HepG2 (cell line): ENCODE measurements around the gene NDUFB5. TPM values are rescaled to one million over a fixed set of nuclear protein-coding genes. Genes with fewer than 3 reads are reported as not detected.

Source experiments
- ARNT ChIP-seq: fragments of 450-650 bp; IDR thresholded peaks from 2 replicates; pipeline ENCODE4 v1.6.1; 2017
- GFI1 ChIP-seq: sonication (generic); formaldehyde crosslinking; IDR thresholded peaks from 2 replicates; pipeline ENCODE4 v1.5.0; 2020; ENCODE audit warnings: missing genetic modification reagents, mild to moderate bottlenecking, borderline replicate concordance
- GTF3A ChIP-seq: sonication (generic); formaldehyde crosslinking; conservative IDR thresholded peaks from 2 replicates; pipeline ENCODE4 v1.4.0; 2020; ENCODE audit warnings: mild to moderate bottlenecking, missing genetic modification reagents
- HDAC6 ChIP-seq: fragments of 200-600 bp; sonication (generic); IDR thresholded peaks from 2 replicates; pipeline ENCODE4 v1.7.0; 2017; ENCODE audit warnings: mild to moderate bottlenecking, antibody characterized with exemption, low read length, low read depth
- KDM5B ChIP-seq: sonication (generic); formaldehyde crosslinking; IDR thresholded peaks from 2 replicates; pipeline ENCODE4 v1.4.0; 2020; ENCODE audit warnings: missing genetic modification reagents, mild to moderate bottlenecking, borderline replicate concordance
- RBFOX2 ChIP-seq: fragments of 200-400 bp; formaldehyde crosslinking; IDR thresholded peaks from 2 replicates; pipeline ENCODE4 v1.6.1; 2017; ENCODE audit warnings: low read depth, mild to moderate bottlenecking, low read length
- SYNCRIP ChIP-seq: fragments of 200-400 bp; formaldehyde crosslinking; IDR thresholded peaks from 2 replicates; pipeline ENCODE4 v1.6.1; 2018; ENCODE audit warnings: mild to moderate bottlenecking, low read depth, low read length; ENCODE audit not compliant: insufficient read depth
- ZMAT5 ChIP-seq: sonication (generic); formaldehyde crosslinking; IDR thresholded peaks from 2 replicates; pipeline ENCODE4 v1.5.0; 2020; ENCODE audit warnings: mild to moderate bottlenecking, low read depth, missing genetic modification reagents, borderline replicate concordance
- ZNF407 ChIP-seq: sonication (generic); formaldehyde crosslinking; IDR thresholded peaks from one replicate; pipeline ENCODE4 v1.5.1; 2020; ENCODE audit warnings: mild to moderate bottlenecking, missing genetic modification reagents; ENCODE audit errors: not compliant biosample characterization
- ZNF543 ChIP-seq: sonication (generic); formaldehyde crosslinking; IDR thresholded peaks from 2 replicates; pipeline ENCODE4 v1.4.0; 2020; ENCODE audit warnings: mild to moderate bottlenecking, missing genetic modification reagents
- ZNF629 ChIP-seq: sonication (generic); formaldehyde crosslinking; conservative IDR thresholded peaks from 2 replicates; pipeline ENCODE4 v1.5.0; 2020; ENCODE audit warnings: missing genetic modification reagents
- ZNF800 ChIP-seq: sonication (generic); formaldehyde crosslinking; IDR thresholded peaks from 2 replicates; pipeline ENCODE4 v1.4.0; 2020; ENCODE audit warnings: missing genetic modification reagents
- polyA plus RNA-seq, 8 experiments: library from polyadenylated mRNA; depleted of rRNA in 3 of 8; stranded (reverse) in 7 of 8; unstranded in 1 of 8; fragments of >200 nt; fragmentation: Illumina TruSeq in 4 of 8; extraction: Trizol in 4 of 8; gene quantifications; 2 replicates each; pipeline versions ENCODE4 v1.2.1 to v1.2.3, GENCODE V29; 2011 to 2016; ENCODE audit warnings: low read depth in 4 of 8, missing spikeins in 1 of 8, mixed read lengths in 1 of 8; ENCODE audit not compliant: insufficient read depth in 1 of 8
- total RNA-seq, 5 experiments: library from RNA; depleted of rRNA; stranded (reverse); fragments of >200 nt; fragmentation: Illumina TruSeq; extraction: Trizol; gene quantifications; 2 replicates each; pipeline ENCODE4 v1.2.3, GENCODE V29; 2016; ENCODE audit warnings: low read depth in 1 of 5
- TF ChIP-seq, protein P1 (sequence below): sonication (generic); formaldehyde crosslinking; IDR thresholded peaks from 2 replicates; pipeline ENCODE4 v1.5.1; 2020; ENCODE audit warnings: mild to moderate bottlenecking, missing genetic modification reagents, moderate library complexity

Gene NDUFB5
- total and polyA plus RNA-seq, 2 of the 13 experiments (the other 11 are each of a cell fraction or from before 2014, with no cell fraction given) = 43.3 to 120 TPM

- TF ChIP-seq ZMAT5 (CRISPR knock-in tag) (no peak), KDM5B (no peak), SYNCRIP (no peak), GTF3A (CRISPR knock-in tag) (no peak), ZNF800 (CRISPR knock-in tag) (peak; percentile 47; the same call in 1 of the 2 replicates), GFI1 (CRISPR knock-in tag) (no peak), ARNT (no peak), ZNF543 (CRISPR knock-in tag) (no peak), HDAC6 (no peak), ZNF407 (CRISPR knock-in tag) (peak; percentile 36), RBFOX2 (peak; percentile 64), ZNF629 (CRISPR knock-in tag) (no peak)
- TF ChIP-seq, protein P1, sequence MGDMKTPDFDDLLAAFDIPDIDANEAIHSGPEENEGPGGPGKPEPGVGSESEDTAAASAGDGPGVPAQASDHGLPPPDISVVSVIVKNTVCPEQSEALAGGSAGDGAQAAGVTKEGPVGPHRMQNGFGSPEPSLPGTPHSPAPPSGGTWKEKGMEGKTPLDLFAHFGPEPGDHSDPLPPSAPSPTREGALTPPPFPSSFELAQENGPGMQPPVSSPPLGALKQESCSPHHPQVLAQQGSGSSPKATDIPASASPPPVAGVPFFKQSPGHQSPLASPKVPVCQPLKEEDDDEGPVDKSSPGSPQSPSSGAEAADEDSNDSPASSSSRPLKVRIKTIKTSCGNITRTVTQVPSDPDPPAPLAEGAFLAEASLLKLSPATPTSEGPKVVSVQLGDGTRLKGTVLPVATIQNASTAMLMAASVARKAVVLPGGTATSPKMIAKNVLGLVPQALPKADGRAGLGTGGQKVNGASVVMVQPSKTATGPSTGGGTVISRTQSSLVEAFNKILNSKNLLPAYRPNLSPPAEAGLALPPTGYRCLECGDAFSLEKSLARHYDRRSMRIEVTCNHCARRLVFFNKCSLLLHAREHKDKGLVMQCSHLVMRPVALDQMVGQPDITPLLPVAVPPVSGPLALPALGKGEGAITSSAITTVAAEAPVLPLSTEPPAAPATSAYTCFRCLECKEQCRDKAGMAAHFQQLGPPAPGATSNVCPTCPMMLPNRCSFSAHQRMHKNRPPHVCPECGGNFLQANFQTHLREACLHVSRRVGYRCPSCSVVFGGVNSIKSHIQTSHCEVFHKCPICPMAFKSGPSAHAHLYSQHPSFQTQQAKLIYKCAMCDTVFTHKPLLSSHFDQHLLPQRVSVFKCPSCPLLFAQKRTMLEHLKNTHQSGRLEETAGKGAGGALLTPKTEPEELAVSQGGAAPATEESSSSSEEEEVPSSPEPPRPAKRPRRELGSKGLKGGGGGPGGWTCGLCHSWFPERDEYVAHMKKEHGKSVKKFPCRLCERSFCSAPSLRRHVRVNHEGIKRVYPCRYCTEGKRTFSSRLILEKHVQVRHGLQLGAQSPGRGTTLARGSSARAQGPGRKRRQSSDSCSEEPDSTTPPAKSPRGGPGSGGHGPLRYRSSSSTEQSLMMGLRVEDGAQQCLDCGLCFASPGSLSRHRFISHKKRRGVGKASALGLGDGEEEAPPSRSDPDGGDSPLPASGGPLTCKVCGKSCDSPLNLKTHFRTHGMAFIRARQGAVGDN (CRISPR knock-in tag) = peak; percentile 43; the same call in 1 of the 2 replicates
Observed at GRCh38 chr3:179563271-179563783, 41.3 kb upstream of the NDUFB5 start (continued).
